Lower leg skin (tissue), 4 donors: Measurements from ENCODE around the gene BEND5. TPM values are rescaled to one million over a fixed set of nuclear protein-coding genes. Genes with fewer than 3 reads are reported as not detected.

Experiments
- DNase-seq, 2 donors: peaks; one replicate each; pipeline ENCODE4 v3.0.0-alpha.2; 2019; ENCODE audit warnings: low spot score in 2 of 2
- H3K4me3 ChIP-seq: fragments of 200-600 bp; sonication (generic); 2 replicates; pipeline ENCODE4 v1.5.1; 2017; ENCODE audit warnings: mild to moderate bottlenecking, low read depth; ENCODE audit not compliant: poor library complexity, severe bottlenecking
- CTCF ChIP-seq, 3 donors: fragments of 450-650 bp; IDR thresholded peaks; one replicate each; pipeline ENCODE4 v1.5.1; 2016; ENCODE audit warnings: antibody characterized with exemption in 3 of 3, mild to moderate bottlenecking in 3 of 3, moderate library complexity in 2 of 3
- POLR2A ChIP-seq, 2 donors: fragments of 450-650 bp; IDR thresholded peaks; one replicate each; pipeline ENCODE4 v1.6.1; 2016 to 2017; ENCODE audit warnings: antibody characterized with exemption in 2 of 2, mild to moderate bottlenecking in 1 of 2, moderate library complexity in 1 of 2
- WGBS, 2 donors: methylation state at CpG; one replicate each; pipeline ENCODE4 v1.1.5; 2018; 5-methylcytosine and 5-hydroxymethylcytosine counted together
- intact Hi-C: fragments of 100-400 bp; cut with DNase I; formaldehyde crosslinking; loops from one replicate; pipeline ENCODE4 v1.15.0; 2023; ENCODE audit warnings: low total_unique reads
- total RNA-seq, 4 donors: library from RNA; depleted of rRNA; stranded (reverse); fragments of >200 nt; gene quantifications; one replicate each; pipeline ENCODE4 v1.1.0, GENCODE V29; 2016

Gene BEND5
- total RNA-seq, 4 donors from 2014 or later, result 0.67 to 2.5 (median 1.1) TPM; not detected in 1

GRCh38 chr1:48728584-48728983, 48.1 kb downstream of the BEND5 start:
- intact Hi-C loops, result no loop called here
- DNase-seq, result peak in 1 of 2 donors; percentile 4
- H3K4me3 ChIP-seq, result no peak overlapping the region
- 88 to 95% methylated on average over 2 of the region's 2 CpGs for WGBS, 2 donors
- TF ChIP-seq POLR2A (IDR thresholded peaks at IDR 0.05) (no peak), CTCF (IDR thresholded peaks at IDR 0.05) (no peak)

DNA sequence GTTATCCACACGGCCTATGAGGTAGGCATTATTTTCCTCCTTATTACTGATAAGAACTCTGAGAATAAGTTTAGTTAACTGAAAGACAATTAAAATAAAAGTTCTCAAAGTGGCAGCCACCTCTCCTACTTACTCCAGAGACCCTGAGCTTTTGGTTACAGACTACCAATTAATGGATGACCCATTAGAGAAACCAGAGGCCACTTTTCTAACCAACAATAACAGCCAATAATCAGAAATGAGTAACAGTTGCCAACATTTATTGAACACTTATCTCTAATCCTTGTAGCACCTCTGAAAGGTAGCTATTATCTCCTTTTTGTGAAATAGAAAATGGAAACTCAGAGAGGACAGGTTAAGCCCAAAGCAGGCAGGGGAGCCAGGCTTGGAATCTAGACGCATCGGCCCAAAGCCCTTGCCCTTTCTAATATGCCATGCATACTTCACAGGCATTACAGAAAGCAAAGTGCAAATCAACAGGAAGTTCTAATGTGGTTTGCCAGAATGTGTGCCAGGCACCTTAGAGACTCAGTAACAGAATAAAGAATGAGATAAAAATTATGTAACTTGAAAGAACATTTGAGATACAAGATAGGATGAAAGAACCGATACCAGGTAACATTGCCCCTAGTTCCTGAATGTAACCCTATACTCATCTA, 50.0 kb downstream of the BEND5 start:
- TF ChIP-seq CTCF (IDR thresholded peaks at IDR 0.05) (no peak), POLR2A (IDR thresholded peaks at IDR 0.05) (no peak)
- intact Hi-C loops, result no loop called here
- H3K4me3 ChIP-seq, result no peak overlapping the region
- no peak for DNase-seq
- 95 to 97% methylated on average over 4 of the region's 4 CpGs for WGBS, 2 donors

DNA sequence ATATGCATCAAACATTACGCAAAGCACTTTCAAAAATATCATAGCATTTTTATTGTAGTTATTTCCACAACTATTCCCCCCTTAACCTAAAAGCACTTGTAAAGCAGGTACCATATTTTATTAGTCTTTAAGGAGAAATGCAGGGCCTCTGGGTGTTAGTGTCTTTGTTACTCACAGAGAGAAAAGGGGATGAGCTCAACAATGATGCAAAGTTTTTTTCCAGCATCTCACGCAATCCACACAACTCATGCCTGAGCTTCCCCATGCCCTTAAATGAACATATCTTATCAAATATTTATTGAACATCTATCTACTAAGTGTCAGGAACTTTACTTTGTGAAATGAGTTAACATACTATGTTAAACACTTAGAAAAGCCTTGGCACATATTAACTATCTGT, 50.6 kb downstream of the BEND5 start:
- intact Hi-C loops, result no loop called here
- no peak for DNase-seq
- 90 to 93% methylated on average over 2 of the region's 2 CpGs for WGBS, 2 donors
- no peak for TF ChIP-seq CTCF (IDR thresholded peaks at IDR 0.05)
- no peak for TF ChIP-seq POLR2A (IDR thresholded peaks at IDR 0.05)
- H3K4me3 ChIP-seq, result no peak overlapping the region

DNA sequence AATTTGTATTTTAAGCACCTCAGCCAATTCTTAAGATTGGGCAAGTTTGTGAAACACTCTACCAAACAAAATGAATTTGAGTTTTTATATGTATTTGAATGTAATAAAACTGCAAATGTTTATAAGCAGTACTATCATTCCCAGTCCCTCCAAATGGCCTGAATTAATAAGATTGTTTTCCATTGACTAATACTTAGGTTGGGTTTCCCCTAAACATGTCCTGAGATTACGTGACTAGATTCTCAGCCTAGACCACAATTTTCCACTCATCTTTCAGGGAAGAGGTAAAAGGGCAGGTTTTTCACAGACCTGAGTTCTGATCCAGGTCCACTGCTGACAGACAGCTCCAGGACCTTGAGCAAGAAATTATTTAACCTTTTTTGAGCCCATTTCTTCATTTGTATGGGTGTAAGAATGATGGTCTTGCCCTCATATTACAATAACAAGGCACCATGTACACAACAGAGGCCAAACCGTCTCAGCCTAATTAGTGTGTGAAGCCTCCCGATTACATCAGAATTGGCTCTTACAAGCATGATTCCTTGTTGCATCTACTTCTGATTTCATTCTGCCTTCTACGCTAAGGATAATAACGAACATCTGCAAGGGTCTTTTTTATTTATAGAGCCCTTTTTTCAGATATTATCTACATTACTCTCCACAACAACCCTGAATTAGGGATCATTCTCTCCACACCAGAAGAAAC, 51.2 kb downstream of the BEND5 start:
- WGBS, 2 donors, result 60 to 68% methylated on average over 5 of the region's 5 CpGs
- intact Hi-C loops, result no loop called here
- DNase-seq, result no peak
- H3K4me3 ChIP-seq, result no peak overlapping the region
- TF ChIP-seq CTCF (IDR thresholded peaks at IDR 0.05) (no peak), POLR2A (IDR thresholded peaks at IDR 0.05) (no peak)

DNA sequence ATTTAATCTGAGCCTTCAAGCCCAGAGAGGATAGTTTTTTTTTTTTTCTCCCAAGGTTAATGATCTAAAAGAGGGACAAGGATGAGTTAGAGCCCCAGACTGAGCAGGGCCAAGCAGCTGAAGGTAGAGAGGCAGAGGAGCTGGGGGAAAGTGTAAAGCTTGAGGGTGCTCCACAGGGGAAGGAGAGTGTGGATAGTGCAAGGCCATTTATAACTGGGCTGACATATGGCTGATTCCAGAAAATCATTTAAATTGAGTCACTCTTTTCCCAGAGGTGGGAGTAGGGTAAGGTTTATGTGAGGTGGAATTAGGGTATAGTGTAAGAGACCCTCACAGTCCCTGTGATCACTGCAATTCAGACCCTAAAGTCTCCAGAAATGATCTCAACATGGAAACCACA, 55.8 kb downstream of the BEND5 start:
- TF ChIP-seq POLR2A (IDR thresholded peaks at IDR 0.05) (no peak), CTCF (IDR thresholded peaks at IDR 0.05) (no peak)
- intact Hi-C loops, result no loop called here
- H3K4me3 ChIP-seq, result no peak overlapping the region
- no peak for DNase-seq
